ENCODE results near the gene MPEG1. TPM values are rescaled to one million over a fixed set of nuclear protein-coding genes. Genes with fewer than 3 reads are reported as not detected.

The MPEG1 gene
- 1 to 10 TPM; 1.9 to 7.0 (median 2.6) TPM for total RNA-seq

DNA sequence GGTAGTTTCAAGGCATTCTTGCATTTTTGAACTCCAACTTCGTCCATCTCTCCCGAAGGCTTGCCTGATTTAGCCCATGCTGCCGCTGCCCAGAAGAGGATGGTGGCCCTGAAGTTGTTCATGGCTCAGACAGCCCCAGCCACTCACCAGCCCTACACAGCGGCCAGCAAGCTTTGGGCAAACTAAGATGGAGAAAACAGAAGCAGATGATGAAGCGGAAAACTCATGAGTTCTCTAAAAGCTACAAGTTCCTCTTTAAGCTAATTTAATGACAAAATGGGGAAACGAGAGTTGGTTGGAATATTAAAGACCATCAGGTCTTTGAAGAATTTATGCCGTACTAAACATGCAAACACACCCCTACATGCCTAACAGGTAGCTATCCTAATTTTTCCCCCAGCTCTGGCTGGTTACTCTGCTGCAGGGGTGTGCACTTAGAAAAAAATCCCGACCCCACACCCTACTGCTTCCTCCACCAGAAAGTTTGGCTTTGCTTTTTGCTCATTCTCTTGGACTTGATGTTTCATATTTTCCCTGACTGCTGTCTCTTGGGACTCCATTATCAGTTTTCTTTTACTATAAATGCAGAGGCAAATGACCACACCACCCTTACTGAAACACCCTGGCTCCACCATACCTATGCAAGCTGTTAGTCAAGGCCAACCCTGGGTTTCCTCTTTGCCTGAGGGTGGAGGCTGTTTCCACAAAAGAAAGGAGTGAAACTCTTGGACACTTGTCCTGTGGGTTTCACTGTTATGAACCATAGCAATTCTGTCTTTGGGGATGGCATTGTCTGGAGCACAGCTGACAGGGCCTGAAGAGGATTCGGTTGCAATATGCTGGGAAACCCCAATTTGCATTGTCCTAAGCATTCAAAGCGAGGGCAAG lies at the start of gene MPEG1:
Gene MPEG1, minus strand, starts transcription at position 184 of the 888 bp plus-strand sequence. Its CDS starts 62 bp downstream, at position 122.
- H3K27me3 ChIP-seq, result no peaks in the 10 kb centered on the region
- no peak within 1 kb of the TSS for H3K27ac ChIP-seq
- no peaks in the 10 kb centered on the region for H3K36me3 ChIP-seq
- H3K4me1 ChIP-seq, result peaks cover 0 to 10% of the 10 kb centered on the region in 2 donors
- in situ Hi-C loops (cut with MboI; ENCODE audit: low sequenced_read_pairs in 4 of 4) (no loop called here), intact Hi-C loops (cut with DNase I; ENCODE audit: low total_unique reads) (no loop called here)
- no peaks in the 10 kb centered on the region for H3K9me3 ChIP-seq
- no peak for TF ChIP-seq POLR2A (IDR thresholded peaks at IDR 0.05)
- TF ChIP-seq, protein P1, sequence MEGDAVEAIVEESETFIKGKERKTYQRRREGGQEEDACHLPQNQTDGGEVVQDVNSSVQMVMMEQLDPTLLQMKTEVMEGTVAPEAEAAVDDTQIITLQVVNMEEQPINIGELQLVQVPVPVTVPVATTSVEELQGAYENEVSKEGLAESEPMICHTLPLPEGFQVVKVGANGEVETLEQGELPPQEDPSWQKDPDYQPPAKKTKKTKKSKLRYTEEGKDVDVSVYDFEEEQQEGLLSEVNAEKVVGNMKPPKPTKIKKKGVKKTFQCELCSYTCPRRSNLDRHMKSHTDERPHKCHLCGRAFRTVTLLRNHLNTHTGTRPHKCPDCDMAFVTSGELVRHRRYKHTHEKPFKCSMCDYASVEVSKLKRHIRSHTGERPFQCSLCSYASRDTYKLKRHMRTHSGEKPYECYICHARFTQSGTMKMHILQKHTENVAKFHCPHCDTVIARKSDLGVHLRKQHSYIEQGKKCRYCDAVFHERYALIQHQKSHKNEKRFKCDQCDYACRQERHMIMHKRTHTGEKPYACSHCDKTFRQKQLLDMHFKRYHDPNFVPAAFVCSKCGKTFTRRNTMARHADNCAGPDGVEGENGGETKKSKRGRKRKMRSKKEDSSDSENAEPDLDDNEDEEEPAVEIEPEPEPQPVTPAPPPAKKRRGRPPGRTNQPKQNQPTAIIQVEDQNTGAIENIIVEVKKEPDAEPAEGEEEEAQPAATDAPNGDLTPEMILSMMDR (IDR thresholded peaks at IDR 0.05 in 4 of 5, conservative IDR thresholded peaks at IDR 0.05 in 1 of 5), result no peak
- ATAC-seq, result no peak
- H3K4me3 ChIP-seq, result peak within 1 kb of the TSS in 1 of 4 donors; percentile 16
- no peak for DNase-seq

DNA sequence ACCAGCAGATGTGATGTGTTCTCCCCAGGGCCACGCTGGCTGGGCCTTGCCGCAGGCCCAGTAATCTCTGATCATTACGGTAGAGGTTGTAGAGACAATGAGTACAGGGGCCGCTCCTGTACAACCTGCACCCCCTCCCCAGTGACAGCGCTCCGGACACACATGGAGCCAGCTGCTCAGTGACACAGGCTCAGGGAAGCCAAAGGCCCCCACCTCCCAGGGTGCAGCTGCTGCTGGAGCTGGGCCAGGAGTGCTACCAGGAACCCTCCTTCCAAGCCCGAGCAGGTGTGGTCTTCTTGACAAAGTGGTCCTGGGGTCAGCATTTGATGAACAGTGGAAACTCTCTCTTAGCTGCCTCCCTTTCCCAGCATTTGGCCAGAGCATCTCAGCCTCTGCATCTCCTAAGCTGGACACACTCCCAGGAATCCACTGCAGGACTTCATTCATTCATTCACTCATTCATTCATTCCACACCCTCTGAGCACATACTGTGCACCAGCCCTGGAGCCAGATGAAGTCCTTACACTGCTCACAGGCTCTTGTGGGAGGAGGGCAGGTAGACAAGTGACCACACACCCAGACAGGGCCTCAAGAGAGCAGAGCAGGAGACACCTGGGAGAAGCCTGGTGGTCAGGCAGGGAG lies 49.6 kb upstream of the MPEG1 start:
- intact Hi-C loops (cut with DNase I; ENCODE audit: low total_unique reads), result no loop called here
- Histone ChIP-seq H3K9me3 (no peaks in the 10 kb centered on the region), H3K4me3 (no peak overlapping the region), H3K27me3 (no peaks in the 10 kb centered on the region), H3K36me3 (no peaks in the 10 kb centered on the region), H3K4me1 (no peaks in the 10 kb centered on the region), H3K27ac (no peak overlapping the region)
- TF ChIP-seq, protein P1 (IDR thresholded peaks at IDR 0.05 in 4 of 5, conservative IDR thresholded peaks at IDR 0.05 in 1 of 5), result no peak
- no peak for TF ChIP-seq POLR2A (IDR thresholded peaks at IDR 0.05)
- ATAC-seq, result no peak
- no peak for DNase-seq
- in situ Hi-C loops (cut with MboI; ENCODE audit: low sequenced_read_pairs in 4 of 4), result no loop called here

GRCh38 chr11:59261150-59261549 lies 48.4 kb upstream of the MPEG1 start:
- Histone ChIP-seq H3K27ac (no peak overlapping the region), H3K36me3 (no peaks in the 10 kb centered on the region), H3K27me3 (no peaks in the 10 kb centered on the region), H3K4me1 (no peaks in the 10 kb centered on the region), H3K9me3 (no peaks in the 10 kb centered on the region), H3K4me3 (no peak overlapping the region)
- intact Hi-C loops (cut with DNase I; ENCODE audit: low total_unique reads), result no loop called here
- no peak for DNase-seq
- ATAC-seq, result no peak
- no peak for TF ChIP-seq POLR2A (IDR thresholded peaks at IDR 0.05)
- TF ChIP-seq, protein P1 (IDR thresholded peaks at IDR 0.05 in 4 of 5, conservative IDR thresholded peaks at IDR 0.05 in 1 of 5), result no peak
- in situ Hi-C loops (cut with MboI; ENCODE audit: low sequenced_read_pairs in 4 of 4), result no loop called here

GRCh38 chr11:59259867-59260475 lies 47.2 kb upstream of the MPEG1 start:
- H3K4me1 ChIP-seq, result no peaks in the 10 kb centered on the region
- TF ChIP-seq, protein P1 (IDR thresholded peaks at IDR 0.05 in 4 of 5, conservative IDR thresholded peaks at IDR 0.05 in 1 of 5), result no peak
- no peak for TF ChIP-seq POLR2A (IDR thresholded peaks at IDR 0.05)
- DNase-seq (no peak), ATAC-seq (no peak)
- in situ Hi-C loops (cut with MboI; ENCODE audit: low sequenced_read_pairs in 4 of 4), result no loop called here
- H3K36me3 ChIP-seq, result no peaks in the 10 kb centered on the region
- no peaks in the 10 kb centered on the region for H3K9me3 ChIP-seq
- no peak overlapping the region for H3K27ac ChIP-seq
- intact Hi-C loops (cut with DNase I; ENCODE audit: low total_unique reads), result no loop called here
- H3K27me3 ChIP-seq, result no peaks in the 10 kb centered on the region
- no peak overlapping the region for H3K4me3 ChIP-seq
